Raji (cell line): ENCODE results near the gene NUDCD3.

Experiments
- POLR2A ChIP-seq: IDR thresholded peaks from 2 replicates; pipeline ENCODE4 v1.6.1; 2011; ENCODE audit warnings: low read depth, low read length, control low read depth; ENCODE audit not compliant: insufficient read depth

NUDCD3 gene

GRCh38 chr7:44496385-44496784 lies 5.9 kb upstream of the NUDCD3 start:
- no peak for TF ChIP-seq POLR2A

- no peak for TF ChIP-seq POLR2A
Observed at GRCh38 chr7:44494960-44495359, 4.5 kb upstream of the NUDCD3 start.

- TF ChIP-seq POLR2A, result no peak
Observed at GRCh38 chr7:44491229-44491628, 771 bp upstream of the NUDCD3 start.

GRCh38 chr7:44489955-44490350 lies 505 bp downstream of the NUDCD3 start:
- TF ChIP-seq POLR2A, result no peak

GRCh38 chr7:44488955-44489354 lies 1.5 kb downstream of the NUDCD3 start:
- TF ChIP-seq POLR2A, result no peak

- no peak for TF ChIP-seq POLR2A
Observed at GRCh38 chr7:44486693-44487092, 3.8 kb downstream of the NUDCD3 start.

- TF ChIP-seq POLR2A, result no peak
Observed at GRCh38 chr7:44486001-44486400, 4.5 kb downstream of the NUDCD3 start.

GRCh38 chr7:44484482-44485313 lies 5.8 kb downstream of the NUDCD3 start:
- no peak for TF ChIP-seq POLR2A

- no peak for TF ChIP-seq POLR2A
Observed at GRCh38 chr7:44482502-44483485, 7.7 kb downstream of the NUDCD3 start.

GRCh38 chr7:44477938-44478337 lies 12.5 kb downstream of the NUDCD3 start:
- no peak for TF ChIP-seq POLR2A

GRCh38 chr7:44477063-44477830 lies 13.2 kb downstream of the NUDCD3 start:
- TF ChIP-seq POLR2A, result no peak

- TF ChIP-seq POLR2A, result no peak
Observed at GRCh38 chr7:44476313-44476712, 14.1 kb downstream of the NUDCD3 start.

GRCh38 chr7:44473295-44473694 lies 17.2 kb downstream of the NUDCD3 start:
- no peak for TF ChIP-seq POLR2A

GRCh38 chr7:44472843-44473242 lies 17.6 kb downstream of the NUDCD3 start:
- TF ChIP-seq POLR2A, result no peak

GRCh38 chr7:44471850-44472249 lies 18.6 kb downstream of the NUDCD3 start:
- TF ChIP-seq POLR2A, result no peak

- TF ChIP-seq POLR2A, result no peak
Observed at GRCh38 chr7:44471436-44471835, 19.0 kb downstream of the NUDCD3 start.
